Measurements from ENCODE around the gene LRRC9. TPM values are rescaled to one million over a fixed set of nuclear protein-coding genes. Genes with fewer than 3 reads are reported as not detected.

The LRRC9 gene
- total and polyA plus RNA-seq, 2 experiments from 2014 or later: 2.2 to 3.1 TPM

DNA sequence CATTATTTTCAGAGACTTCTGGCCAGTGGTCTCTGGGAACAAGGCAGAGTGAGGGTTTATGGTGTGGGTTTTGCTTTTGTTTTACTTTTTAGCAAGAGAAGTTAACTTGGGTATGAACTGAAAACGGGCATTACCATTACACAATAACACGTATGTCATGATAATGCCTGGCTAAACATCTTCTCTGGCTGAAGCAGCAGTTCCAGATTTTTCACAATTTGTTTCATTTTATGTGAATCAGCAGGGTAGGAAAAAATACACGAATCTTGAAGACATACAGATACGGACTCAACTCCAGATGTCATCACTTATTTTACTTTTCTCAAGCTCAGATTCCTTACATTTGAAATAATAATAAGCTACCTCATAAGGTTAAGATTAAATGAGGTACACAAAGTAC, 169.3 kb downstream of the LRRC9 start:
- H2AFZ ChIP-seq: no peak overlapping the region
- peaks cover 17% of the 10 kb centered on the region for H3K79me2 ChIP-seq (replicated peaks; ENCODE audit: insufficient read depth)
- no peaks in the 10 kb centered on the region for H3K36me3 ChIP-seq (ENCODE audit: insufficient read depth)
- ATAC-seq (no peak), DNase-seq (ENCODE audit: low spot score) (no peak)
- no peak overlapping the region for H3K4me2 ChIP-seq
- H3K27ac ChIP-seq (ENCODE audit: low read depth): no peak overlapping the region
- H3K27ac Mint-ChIP-seq: no peak overlapping the region
- H3K27me3 Mint-ChIP-seq (ENCODE audit: insufficient read depth, low read depth, poor library complexity): peaks cover 2% of the 10 kb centered on the region
- TF ChIP-seq, protein P1, sequence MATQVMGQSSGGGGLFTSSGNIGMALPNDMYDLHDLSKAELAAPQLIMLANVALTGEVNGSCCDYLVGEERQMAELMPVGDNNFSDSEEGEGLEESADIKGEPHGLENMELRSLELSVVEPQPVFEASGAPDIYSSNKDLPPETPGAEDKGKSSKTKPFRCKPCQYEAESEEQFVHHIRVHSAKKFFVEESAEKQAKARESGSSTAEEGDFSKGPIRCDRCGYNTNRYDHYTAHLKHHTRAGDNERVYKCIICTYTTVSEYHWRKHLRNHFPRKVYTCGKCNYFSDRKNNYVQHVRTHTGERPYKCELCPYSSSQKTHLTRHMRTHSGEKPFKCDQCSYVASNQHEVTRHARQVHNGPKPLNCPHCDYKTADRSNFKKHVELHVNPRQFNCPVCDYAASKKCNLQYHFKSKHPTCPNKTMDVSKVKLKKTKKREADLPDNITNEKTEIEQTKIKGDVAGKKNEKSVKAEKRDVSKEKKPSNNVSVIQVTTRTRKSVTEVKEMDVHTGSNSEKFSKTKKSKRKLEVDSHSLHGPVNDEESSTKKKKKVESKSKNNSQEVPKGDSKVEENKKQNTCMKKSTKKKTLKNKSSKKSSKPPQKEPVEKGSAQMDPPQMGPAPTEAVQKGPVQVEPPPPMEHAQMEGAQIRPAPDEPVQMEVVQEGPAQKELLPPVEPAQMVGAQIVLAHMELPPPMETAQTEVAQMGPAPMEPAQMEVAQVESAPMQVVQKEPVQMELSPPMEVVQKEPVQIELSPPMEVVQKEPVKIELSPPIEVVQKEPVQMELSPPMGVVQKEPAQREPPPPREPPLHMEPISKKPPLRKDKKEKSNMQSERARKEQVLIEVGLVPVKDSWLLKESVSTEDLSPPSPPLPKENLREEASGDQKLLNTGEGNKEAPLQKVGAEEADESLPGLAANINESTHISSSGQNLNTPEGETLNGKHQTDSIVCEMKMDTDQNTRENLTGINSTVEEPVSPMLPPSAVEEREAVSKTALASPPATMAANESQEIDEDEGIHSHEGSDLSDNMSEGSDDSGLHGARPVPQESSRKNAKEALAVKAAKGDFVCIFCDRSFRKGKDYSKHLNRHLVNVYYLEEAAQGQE (IDR thresholded peaks at IDR 0.05; ENCODE audit: unreplicated experiment): no peak
- TF ChIP-seq POLR2AphosphoS5 (IDR thresholded peaks at IDR 0.05; ENCODE audit: low read depth) (no peak), CREB1 (CRISPR knock-in tag; IDR thresholded peaks at IDR 0.05; ENCODE audit: low read depth) (no peak), JUNB (IDR thresholded peaks at IDR 0.05; ENCODE audit: unreplicated experiment) (no peak), NANOG (IDR thresholded peaks at IDR 0.05; ENCODE audit: borderline replicate concordance) (no peak), STAT1 (IDR thresholded peaks at IDR 0.05; ENCODE audit: unreplicated experiment) (no peak), EZH2phosphoT487 (IDR thresholded peaks at IDR 0.05; ENCODE audit: unreplicated experiment) (no peak), ZNF114 (CRISPR knock-in tag; IDR thresholded peaks at IDR 0.05) (no peak)
- TF ChIP-seq, protein P2, sequence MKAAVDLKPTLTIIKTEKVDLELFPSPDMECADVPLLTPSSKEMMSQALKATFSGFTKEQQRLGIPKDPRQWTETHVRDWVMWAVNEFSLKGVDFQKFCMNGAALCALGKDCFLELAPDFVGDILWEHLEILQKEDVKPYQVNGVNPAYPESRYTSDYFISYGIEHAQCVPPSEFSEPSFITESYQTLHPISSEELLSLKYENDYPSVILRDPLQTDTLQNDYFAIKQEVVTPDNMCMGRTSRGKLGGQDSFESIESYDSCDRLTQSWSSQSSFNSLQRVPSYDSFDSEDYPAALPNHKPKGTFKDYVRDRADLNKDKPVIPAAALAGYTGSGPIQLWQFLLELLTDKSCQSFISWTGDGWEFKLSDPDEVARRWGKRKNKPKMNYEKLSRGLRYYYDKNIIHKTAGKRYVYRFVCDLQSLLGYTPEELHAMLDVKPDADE (IDR thresholded peaks at IDR 0.05): no peak
- TF ChIP-seq, protein P3, sequence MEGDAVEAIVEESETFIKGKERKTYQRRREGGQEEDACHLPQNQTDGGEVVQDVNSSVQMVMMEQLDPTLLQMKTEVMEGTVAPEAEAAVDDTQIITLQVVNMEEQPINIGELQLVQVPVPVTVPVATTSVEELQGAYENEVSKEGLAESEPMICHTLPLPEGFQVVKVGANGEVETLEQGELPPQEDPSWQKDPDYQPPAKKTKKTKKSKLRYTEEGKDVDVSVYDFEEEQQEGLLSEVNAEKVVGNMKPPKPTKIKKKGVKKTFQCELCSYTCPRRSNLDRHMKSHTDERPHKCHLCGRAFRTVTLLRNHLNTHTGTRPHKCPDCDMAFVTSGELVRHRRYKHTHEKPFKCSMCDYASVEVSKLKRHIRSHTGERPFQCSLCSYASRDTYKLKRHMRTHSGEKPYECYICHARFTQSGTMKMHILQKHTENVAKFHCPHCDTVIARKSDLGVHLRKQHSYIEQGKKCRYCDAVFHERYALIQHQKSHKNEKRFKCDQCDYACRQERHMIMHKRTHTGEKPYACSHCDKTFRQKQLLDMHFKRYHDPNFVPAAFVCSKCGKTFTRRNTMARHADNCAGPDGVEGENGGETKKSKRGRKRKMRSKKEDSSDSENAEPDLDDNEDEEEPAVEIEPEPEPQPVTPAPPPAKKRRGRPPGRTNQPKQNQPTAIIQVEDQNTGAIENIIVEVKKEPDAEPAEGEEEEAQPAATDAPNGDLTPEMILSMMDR (conservative IDR thresholded peaks at IDR 0.05; ENCODE audit: low read depth in 2 of 2): no peak
- no peaks in the 10 kb centered on the region for H4K20me1 ChIP-seq (replicated peaks; ENCODE audit: insufficient read depth)
- 0 out of 2 replicates have a peak, but pooled peaks cover 6% of the 10 kb centered on the region for H3F3A ChIP-seq (replicated peaks; ENCODE audit: low read depth)
- no peaks in the 10 kb centered on the region for H3K9me3 Mint-ChIP-seq
- H3K4me1 ChIP-seq (ENCODE audit: insufficient read depth): peaks cover 20% of the 10 kb centered on the region
- peaks cover 25% of the 10 kb centered on the region for H3K4me1 Mint-ChIP-seq
- H3K9me2 ChIP-seq (ENCODE audit: insufficient read depth): no peaks in the 10 kb centered on the region
- no peaks in the 10 kb centered on the region for H3K27me3 ChIP-seq (ENCODE audit: insufficient read depth)
- no peak overlapping the region for H3K4me3 ChIP-seq
- H3K4me3 Mint-ChIP-seq: no peak overlapping the region
- peaks cover 2% of the 10 kb centered on the region; the same call in 1 of the 3 replicates for H3K36me3 Mint-ChIP-seq (ENCODE audit: low read depth)
